ENCODE data around the gene RAET1G.
"Not testable (repeated sequence)": the region's sequence is repeated elsewhere in the genome, so short reads cannot be mapped to it uniquely, and the experiment has no call there.

RAET1G gene

DNA sequence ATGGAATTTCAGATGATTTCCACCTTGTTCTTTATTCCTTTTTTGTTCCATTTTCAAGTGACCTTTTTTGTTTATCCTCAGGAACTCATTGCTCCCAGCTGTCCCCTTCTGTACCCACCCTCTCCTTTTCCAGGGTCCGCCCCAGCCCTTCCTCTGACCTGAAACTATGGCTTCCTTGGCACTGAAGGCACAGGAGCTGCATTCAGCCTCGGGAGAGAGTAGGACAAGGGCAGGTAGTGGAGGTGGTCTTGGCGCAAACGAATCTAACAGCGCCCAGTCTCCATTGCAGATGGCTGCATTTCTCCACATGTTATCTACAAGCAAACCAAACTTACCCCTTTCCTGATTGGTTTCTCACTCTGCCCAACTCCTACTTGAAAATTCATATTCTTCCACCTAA, 10.1 kb upstream of the RAET1G start:
- DNase-seq: no peak

GRCh38 chr6:149931501-149931900, 8.6 kb upstream of the RAET1G start:
- no peak for DNase-seq

DNA sequence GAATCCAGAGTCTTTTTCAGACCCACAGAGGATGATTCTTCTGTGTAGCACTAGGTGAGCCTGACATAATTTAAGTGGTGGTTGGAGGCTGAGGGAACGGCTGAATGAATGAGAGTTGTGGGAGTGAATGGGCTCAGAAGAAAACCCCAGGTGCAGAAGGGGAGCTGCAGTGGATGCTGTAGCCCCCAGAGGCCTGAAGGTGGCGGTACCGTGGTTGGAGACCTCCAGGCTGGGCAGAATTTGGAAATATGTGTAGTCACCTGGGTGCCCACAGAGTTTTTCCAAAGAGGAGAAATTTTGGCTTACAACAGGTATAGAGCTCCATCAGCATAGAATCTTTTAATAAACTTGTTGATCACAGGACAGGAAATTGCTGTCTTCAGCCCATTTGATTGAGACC, 6.5 kb upstream of the RAET1G start:
- no peak for DNase-seq

DNA sequence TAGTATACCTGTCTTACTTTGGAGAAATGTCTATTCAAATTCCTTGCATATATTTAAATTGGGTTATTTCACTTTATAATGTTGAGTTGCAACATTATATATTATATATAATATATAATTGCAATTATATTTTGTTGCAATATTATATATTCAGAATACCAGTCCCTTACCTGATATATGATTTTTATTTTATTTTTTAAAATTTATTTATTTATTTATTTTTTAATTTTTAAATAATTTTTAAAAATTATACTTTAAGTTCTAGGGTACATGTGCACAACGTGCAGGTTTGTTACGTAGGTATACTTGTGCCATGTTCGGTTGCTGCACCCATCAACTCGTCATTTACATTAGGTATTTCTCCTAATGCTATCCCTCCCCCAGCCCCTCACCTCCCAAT, 4.1 kb upstream of the RAET1G start:
- not testable (repeated sequence) for DNase-seq

DNA sequence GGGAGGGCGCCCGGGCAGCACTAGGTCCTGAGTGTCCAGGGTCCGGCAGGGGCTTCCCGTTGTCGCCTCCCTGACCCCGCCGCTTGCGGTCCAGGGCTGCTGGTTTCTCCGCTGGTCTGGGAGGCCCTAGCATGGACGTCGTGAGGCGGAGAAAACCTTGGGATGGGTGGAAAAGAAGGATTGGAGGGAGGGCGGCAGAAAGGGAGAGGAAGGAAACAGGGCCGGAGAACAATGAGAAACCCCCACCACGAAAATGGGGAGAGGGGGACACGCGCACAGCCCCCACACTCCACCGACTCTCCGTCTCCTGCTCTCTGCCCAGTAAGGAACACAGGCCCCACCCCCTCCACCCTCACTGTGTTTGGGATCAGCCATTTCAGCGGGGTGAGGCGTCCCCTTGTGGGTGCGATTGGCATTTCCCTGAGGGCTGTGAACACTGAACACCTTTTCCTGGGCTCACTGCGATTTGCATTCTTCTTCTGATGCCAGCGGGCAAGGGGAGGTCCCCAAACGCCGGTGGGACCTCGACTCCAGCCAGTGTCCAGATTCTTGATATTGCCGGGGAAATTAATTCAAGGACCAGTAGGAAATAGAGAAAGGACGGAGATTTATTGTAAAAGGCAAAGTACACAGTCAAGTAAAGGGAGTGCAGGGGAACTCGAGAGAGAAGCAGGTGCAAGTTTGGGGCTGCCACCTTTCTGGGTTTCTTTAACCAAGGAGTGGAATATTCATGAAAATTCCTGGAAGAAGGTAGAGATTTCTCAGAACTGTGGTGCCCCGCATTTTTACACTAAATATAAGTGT, 3.3 kb upstream of the RAET1G start:
- peak; percentile 84 for DNase-seq

GRCh38 chr6:149925253-149925973, 2.5 kb upstream of the RAET1G start:
- DNase-seq: no peak

DNA sequence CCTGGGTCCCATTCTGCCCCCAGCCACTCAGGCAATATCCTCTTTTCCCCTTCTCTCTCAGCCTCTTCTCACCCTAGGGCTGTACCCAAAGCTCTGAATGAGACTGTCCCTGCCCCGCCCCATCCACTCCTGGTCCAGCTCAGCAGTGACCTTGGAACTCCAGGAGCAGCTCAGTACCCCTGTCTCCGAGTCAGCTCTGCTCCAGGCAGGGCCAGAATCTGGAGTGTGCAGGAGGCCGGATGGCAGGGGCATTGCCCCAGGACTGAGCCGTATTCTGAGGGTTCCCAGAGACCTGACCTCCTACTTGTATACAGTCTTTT, 2.0 kb upstream of the RAET1G start:
- DNase-seq: no peak

DNA sequence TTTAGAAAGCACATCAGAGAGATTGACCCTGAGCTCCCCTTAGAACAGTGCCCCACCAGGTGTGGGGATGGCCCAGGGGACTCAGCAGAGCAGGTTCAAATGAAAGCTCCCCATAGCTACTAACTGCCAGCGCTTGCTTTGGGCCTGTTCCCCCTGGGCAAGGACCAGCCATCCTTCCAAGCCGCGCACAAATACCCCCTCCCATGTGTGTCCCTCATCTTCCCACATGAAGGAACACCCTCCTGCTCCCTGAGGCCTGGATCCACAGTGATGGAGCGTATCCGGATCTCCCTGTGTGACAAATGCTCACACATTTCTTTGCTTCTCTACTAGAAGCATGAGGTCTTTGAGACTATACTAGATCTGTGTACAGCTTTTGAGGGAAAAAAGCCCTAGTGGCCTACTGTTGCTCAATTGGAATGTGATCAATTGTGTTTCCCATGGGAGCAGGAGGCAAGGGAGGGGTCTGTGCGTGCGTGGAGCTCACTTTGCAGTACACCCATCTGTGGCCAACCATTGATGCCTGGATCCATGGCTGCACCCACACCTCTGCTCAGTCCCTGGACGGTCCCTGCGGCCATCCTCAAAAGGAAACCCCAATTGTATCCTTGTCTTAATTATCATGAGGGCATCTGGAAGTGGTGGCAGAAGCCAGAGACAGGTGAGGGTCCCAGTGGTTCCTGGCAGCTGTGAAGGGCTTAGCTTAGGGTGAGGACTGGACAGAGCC, 1.4 kb upstream of the RAET1G start:
- no peak for DNase-seq

DNA sequence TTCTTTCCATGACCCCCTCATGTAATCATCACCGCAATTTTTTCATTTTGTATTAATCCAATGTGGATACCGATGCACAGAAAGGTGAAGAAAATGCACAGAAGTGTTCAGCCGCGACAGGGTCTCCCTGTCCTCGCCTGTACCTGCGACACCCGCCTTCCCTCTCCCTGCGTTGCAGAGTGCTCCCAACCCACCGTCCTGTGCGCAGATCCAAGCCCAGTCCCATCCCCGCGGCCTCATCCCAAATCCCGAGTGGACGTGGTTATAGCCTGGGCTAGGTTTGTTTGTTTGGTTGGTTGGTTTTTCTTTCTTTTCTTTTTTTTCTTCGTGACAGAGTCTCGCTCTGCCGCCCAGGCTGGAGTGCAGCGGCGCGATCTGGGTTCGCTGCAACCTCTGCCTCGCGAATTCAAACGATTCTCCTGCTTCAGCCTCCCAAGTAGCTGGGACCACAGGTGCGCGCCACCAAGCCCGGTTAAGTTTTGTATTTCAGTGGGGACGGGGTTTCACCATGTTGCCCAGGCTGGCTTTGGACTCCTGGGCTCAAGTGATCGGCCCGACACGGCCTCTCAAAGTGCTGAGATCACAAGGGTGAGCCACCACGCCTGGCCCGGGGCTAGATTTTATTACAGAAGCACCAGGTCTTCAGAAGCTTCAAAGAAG, 536 bp upstream of the RAET1G start:
- no peak for DNase-seq

DNA sequence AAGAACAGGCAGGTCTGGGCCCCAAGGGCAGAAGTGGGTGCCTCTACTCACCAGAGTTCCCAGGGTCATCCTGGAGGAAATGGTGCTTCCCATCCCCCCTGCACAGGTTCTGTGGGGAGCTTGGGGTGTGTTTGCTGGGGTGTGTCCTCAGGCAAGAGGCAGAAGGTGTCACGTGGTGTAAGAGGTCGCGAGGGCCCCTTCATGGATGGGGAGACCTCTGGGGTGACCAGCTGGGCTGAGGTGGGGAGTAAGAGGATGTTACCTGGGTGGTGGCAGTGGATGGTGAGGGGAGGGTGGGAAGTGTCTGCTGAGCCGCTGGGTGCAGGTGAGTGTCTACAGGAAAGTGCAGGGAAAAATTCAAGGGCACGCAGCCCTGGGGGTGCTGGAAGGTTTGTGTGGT, 830 bp downstream of the RAET1G start:
- DNase-seq: not testable (repeated sequence)

- DNase-seq: no peak
Observed at GRCh38 chr6:149921361-149921760, 1.6 kb downstream of the RAET1G start.

DNA sequence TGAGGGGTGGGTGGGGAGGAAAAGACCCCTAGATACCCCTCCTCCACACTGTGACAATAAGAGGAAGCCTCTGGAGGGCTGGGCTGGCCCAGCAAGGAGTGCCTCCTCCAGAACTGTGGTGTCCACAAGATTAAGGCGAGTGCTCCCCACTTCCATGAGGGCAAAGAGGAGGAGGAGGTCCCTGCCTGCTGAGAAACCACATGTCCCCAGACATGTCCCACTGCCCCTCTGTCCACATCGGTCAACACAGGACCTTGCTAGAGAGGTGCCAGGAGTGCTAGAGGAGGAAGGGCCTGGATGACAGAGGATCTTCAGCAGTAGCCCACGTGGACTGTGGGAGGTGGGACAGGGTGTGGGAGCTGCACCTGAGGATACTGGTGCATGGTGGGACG, 3.1 kb downstream of the RAET1G start:
- DNase-seq: no peak

GRCh38 chr6:149919126-149919833, 3.6 kb downstream of the RAET1G start:
- DNase-seq: not testable (repeated sequence)

DNA sequence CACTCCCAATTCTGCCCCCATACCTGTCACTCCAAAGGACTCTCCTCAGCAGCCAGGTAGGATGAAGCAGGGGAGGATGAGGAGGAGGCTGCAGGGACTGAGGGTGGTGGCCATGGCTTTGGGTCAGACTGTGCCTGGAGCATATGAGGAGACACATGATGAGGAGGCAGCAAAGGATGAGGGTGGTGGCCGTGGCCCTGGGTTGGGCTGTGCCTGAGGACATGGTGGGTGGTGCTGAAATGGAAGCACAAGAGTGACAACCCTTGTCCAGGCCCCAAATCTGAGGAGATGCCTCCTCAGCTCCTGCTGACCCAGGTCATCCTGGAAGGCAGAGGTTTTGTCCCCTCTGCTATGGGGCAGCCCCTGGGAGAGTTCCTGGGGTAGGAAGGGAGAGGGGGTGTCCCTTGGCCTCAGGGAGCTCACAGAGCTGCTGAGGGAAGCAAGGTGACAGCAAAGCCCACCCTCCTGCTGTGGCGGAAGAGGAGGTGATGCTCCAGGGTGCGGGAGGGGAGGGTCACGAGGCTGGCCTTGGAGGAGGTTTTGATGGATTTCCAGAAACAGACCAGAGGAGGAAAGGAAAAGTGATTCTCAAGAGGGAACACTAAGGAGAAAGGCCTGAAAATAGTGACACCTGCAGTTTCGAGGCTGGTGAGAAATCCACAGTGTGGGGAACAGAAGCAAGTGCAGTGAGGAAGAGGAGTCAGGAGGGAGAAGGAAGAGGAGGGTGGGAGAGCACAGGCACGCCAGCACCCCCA, 4.6 kb downstream of the RAET1G start:
- no peak for DNase-seq

DNA sequence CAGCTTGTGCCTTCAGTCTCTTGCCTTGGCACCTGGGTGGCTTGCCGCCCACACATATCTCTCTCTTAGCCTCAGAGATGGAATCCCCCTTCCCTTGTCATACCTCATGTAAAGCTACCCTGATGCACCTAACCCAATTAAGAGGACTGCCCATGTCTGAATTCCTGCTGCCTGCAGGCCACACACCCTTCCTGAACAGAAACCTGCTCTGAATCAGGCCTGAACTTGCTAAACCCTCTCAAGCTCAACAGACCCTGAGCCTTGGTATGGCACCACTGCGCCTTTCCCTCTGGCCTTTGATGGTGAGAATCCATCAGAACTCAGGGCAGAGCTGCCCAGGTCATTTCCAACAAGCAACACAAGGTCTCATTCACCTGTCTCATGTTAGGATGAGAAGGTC, 5.2 kb downstream of the RAET1G start:
- DNase-seq: no peak

- DNase-seq: no peak
Observed at GRCh38 chr6:149915970-149916865, 6.7 kb downstream of the RAET1G start.

DNA sequence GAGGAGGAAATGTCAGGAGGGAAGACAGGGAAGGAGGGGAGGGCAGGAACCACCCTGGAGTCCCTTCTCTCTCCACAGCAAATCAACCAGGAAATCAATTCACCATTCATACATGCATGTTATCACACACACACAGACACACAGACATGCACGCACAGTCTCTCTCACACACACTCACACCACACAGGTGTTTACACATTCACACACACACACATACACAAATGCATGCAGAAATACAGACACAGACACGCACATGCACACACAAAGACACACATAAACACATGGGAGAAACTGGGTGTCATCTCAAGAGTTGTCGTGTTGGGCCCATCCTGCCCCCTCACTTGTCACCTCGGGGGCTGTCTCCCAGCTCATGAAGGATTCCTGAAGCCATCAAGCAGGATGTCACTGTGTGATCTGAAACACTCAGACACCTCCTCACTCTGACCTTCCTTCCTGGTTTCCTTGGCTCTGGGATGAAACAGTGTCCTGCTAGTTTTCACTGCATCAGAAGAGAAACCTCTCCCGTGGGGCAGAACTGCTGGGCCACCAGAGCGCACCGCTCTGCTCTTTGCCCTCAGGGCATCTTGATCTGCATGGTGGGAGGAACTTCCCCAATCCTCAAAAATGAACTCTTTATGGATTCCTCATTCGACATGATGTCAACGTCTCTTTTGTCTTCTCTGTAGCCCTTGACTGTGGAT, 9.2 kb downstream of the RAET1G start:
- no peak for DNase-seq

DNA sequence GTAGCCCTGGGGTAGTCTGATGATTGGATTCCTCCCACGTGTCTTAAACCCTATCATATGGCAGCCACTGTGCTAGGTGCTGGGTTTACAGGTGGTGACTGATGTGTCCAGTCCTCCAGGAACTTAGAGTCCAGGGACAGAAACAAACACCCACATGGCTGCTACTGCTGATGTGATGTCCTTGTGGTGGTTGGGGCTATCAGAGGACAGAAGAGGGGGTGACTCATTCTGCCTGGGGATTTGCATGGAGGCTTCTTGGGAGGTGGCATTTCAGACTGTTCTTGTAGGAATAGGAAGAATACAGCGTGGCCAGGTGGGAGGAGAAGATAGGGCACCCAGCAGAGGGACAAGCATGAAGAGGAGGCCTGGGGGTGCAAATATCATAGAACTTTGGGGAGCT, 9.8 kb downstream of the RAET1G start:
- peak; percentile 49 for DNase-seq

DNA sequence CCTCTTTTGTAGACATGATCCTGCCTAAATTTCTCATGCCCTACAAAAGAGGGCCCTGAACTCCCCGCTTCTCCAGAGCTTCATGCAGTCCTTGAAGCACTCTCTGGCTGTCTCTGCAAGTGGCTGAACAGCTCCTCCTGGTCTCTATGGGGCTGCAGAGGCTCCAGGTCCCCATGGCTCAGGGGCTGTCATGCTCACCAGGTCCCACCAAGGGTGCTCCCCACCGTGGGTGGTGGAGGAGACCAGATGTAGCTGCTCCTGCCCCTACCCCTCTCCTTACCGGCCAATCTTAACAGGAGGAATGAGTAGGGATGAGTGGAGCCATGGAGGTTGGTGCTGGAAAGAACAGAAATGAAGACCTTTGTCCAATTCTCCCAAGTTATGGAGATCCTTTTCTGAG, 10.2 kb downstream of the RAET1G start:
- DNase-seq: not testable (repeated sequence)

- no peak for DNase-seq
Observed at GRCh38 chr6:149910721-149911151, 12.2 kb downstream of the RAET1G start.
